HG03378 (cell line): ENCODE data around the gene TBX2.
A peak's percentile ranks its signal among the peaks of the same experiment; 100 is the strongest.

Experiments
- ATAC-seq: cut with Tn5 transposase; IDR thresholded peaks from one replicate; pipeline ENCODE4 v1.9.1; 2021; ENCODE audit warnings: mild to moderate bottlenecking, moderate library complexity; ENCODE audit not compliant: unreplicated experiment

The TBX2 gene

DNA sequence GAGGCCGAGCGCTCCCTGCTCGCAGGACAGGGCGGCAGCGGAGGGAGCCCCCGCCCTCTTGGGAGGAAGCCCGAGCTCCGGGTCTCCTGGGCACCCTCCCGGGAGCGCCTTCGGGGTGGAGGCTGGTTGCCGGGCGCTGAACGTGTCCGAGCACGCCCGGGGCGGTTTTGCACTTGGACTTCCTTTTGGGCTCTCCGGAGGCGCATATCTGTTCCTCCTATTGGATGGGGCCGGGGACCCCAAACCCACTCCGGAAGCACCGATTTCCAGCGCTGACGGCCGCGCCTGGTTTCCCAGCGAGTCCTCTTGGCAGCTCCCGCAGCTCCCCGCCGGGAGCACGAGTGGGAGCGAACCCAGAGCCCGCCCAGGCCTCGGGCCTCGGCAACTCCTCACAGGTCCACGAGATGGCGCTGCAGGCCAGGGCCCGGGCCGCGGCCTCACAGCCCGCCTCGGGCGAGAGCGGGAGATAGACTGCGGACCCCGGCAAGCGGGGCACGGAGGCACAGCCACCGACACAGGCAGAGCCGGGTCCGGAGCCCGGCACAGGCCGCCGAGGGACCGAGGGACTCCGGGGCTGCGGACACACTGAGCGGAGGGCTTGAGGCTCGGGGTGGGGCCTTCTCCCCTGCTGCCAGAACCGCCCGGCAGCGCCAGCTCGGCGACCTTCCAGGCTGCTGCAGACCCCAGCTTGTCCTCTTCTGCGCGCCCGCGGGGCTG lies 12.7 kb downstream of the TBX2 start:
- peak; percentile 58 for ATAC-seq

DNA sequence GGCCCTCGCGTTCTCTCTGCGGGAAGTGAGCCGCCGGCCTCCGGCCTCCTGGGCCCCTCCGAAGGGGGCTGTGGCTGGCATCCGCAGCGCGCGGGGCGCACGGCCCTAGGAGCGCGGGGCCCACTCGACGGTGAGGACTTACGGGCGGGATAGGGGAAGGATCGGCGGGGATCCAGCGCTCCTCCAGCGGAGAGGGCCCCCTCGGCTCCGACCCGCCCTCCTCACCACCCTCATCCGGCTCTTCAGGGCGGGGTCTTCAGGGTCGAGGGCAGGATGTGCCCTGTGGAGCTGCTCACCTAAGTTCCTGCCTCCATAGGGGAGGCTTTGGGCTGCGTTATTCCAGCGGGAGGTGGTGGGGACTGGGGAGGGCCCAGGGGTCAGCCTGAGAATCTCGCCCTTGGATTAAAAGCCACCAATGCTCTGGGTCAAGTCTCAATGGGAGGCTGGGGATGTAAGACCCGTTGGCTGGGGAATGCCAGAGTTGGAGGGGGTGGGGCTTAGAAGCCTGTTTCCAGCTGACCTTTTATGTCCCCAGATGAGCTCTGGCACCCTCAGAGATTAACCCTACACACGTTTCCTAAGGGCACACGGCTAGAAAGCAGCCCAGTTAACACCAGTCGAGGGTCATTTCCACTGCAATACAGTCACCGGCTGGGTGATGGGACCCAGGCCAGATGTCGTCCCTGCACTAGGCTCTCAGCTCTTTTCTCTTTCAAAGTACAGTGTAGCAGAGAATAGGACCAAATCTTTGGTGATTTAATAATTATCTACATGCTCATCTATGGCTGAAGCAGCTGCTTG lies 13.4 kb downstream of the TBX2 start:
- peak; percentile 2 for ATAC-seq

DNA sequence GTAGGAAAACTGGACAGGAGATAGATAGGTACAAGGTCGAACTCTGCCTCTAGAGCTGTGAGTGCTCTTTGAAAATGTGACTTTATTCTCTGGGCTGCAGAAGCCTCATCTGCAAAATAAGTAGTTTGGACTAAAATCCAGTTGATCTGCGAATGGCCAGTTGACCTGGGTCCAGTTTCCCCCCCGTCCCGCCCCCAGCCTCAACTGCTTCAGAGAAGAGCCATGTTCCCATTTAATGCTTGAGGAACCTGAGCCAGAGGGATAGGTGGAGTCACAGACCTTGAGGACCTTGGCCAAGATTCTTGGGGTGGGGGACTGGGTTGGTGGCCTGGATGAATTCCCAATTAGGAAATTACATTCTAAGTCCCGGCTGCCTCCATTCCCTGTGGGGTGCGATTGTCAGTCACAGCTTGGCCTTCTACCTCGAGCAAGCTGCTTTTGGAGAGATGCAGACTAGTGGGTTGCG lies 14.1 kb downstream of the TBX2 start:
- no peak for ATAC-seq

DNA sequence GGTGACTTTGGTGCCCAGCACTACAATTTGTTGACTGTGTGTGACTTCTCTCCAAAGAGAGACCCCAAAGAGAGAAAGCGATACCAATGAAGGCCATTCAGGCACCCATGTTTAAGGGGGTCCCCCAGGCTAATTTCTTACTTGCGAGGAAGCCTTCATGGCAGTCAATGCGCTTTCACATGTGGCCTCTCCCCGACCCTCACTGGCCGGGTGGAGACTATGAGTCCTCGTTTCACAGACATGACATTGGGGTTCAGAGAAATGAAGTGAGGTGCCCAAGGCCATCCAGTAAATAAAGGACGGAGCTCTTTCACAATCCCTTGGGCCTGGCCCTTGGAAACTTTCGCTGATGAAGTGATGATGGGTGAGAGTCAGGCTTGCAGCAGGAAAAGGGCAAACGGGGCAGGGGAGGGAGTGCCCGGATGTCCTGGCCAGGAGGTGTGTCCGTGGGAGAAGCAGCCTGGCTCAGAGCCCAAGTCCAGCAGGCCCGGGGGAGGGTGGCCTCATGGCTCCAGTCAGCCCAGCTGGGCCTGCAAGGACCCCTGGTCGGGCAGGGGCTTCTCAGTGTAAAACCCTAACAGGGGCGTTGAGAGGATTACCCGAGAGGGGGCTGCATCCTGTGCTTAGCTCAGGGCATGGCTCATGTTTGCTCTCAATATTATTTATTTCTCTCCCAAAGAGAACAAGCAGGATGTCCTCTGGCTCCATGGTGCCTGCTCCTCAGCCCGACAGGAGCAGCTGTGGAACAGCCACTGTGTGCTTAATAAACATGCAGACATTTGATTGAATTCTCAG lies 14.7 kb downstream of the TBX2 start:
- ATAC-seq: no peak

DNA sequence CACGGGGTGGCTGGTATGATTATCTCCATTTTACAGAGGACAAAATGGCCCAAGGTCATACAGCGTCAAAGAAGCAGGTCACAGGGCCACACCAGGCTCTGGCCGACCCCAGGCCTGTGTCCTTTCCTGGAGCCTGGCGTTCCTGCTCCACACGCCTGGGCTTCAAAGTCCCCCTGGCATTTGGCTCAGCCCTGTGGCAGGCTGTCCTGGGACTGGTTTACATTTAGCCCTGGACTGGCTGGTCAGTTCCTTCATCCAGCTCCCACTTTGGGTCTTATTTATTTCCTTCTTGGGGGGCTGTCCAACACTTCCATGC lies 15.3 kb downstream of the TBX2 start:
- ATAC-seq: no peak

- no peak for ATAC-seq
Observed at GRCh38 chr17:61415374-61416210, 15.9 kb downstream of the TBX2 start.

DNA sequence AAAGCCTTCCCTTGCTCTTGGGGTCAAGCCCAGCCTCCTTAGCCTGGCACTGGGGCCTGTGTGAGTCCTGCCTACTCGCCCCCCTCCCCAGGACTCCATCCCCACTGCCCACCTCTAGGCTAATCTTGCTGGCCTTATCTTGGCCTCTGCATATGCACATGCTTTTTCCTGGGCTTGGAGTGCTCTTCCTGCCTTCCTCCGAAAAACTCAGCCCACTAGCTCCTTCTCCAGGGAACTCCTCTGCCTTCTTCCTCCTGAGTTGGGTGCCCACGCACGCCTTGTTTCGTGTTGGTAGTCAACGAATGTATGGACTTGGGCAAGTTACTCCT lies 16.5 kb downstream of the TBX2 start:
- no peak for ATAC-seq

DNA sequence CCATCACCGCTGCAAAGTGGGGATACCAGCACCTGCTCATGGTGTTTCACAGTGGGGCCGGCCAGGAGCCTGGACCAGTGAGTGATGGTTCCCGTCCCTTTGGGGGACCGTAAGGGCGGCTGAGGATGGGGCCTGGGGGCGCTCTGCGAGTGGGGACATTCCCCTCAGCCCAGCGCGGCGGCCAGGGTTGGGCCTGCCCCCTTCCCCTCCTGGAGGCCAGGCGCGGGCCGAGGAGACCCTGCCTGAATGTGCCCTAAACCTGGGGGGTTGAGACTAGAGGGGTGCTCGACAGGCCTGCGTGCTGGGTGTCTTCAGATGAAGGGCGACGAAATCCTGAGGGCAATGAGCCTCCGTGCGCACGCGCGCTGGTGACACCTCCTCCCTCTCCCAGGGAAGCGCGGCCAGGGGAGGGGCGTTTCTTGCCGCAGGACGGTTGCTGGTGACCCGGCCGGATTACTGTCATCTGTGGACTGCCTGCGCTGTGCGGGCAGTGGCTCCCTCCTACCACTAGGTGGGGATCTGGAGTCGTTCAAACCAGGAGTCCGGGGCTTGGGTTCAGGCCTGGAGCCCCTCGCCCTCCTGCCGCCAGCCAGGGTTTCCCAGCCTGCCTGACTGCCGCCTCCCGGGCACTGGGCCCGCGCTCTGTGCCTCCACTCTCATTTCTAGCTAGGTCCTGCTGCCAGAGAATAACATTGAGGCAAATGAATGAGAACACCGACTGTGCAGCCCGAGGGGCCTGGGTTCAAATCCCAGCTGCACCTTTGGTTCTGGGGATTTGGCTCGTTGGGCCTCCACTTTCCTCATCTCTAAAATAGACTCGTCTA lies 17.1 kb downstream of the TBX2 start:
- no peak for ATAC-seq

DNA sequence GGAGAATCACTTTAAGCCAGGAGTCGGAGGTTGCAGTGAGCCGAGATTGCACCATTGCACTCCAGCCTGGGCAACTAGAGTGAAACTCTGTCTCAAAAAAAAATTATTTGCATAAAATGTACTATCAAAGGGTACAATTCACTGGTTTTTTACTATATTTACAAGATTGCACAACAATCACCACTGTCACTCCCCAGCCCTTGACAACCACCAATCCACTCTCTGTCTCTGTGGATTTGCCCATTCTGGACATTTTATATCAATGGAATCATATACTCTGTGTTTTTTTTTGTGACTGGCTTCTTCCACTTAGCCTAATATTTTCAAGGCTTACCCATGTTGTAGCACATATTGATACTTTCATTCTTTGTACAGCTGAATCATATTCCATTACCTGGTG lies 18.8 kb downstream of the TBX2 start:
- no peak for ATAC-seq

GRCh38 chr17:61419496-61420046 lies 19.9 kb downstream of the TBX2 start:
- no peak for ATAC-seq

DNA sequence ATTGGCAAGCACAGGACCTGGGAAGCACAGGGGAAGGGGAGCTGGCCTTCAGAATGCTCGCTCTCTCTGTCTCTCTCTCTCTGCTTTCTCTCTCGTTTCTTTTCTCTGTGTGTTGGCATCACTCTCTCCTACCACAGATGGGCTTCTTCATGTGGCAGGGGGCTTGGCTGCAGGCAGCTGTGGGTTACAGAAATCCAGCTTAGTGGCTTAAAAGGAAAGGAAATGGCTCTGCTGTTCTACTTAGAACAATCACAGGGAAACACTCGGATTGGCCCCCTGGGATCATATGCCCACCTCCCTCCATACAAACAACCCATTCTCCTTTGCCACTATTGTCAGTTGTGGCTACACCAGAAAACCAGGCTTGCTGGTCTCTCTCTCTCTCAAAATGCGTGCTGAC lies 20.4 kb downstream of the TBX2 start:
- ATAC-seq: no peak

DNA sequence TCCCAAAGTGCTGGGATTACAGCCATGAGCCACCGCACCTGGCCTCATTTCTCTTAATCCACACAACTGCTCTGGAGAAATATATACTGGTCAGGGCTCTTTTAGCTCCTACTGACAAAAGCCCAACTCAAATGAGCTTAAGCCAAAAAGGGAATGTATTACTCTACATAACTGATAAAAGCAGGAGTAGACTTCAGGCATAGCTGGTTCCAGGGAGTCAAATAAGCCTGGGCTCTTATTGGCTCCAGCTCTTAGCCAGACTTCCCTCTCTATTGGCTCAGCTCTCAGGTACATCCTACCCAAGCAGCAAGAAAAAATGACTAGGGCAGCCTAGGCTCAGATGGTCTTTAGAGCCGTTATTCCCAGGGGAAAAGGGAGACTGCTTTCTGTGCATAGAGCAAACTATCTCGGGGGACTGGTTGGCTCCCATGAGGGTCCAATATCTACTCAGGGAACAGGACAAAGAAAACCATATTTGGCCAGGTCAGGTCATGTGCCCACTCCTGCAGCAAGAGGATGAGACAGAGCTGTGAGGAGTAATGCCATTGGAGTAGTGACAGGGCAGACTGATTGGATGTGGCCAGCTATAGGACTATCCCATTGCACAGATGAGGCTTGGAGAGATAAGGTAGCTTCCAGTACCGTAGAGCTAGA lies 21.2 kb downstream of the TBX2 start:
- no peak for ATAC-seq

- ATAC-seq: no peak
Observed at GRCh38 chr17:61421460-61421859, 21.8 kb downstream of the TBX2 start.

DNA sequence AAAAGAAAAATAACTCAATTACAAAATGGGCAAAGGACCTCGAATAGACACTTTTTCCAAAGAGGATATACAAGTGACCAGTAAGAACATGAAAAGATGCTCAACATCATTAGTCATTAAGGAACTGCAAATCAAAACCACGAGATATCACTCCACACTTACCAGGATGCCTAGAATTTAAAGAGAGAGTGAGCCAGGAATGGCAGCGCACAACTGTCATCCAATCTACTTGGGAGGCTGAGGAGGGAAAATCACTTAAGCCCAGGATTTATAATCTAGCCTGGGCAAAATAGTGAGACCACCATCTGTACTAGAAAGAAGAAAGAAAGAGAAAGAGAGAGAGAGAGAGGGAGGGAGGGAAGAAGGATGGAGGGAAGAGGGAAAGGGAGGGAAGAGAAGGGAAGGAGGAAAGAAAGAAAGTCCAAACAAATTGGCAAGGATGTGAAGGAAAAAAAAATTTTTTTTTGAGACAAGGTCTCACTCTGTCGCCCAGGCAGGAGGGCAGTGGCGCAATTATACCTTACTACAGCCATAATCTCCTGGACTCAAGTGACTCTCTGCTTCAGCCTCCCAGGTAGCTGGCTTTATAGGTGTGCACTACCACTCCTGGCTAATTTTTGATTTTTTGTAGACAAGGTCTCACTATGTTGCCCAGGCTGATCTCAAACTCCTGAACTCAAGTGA lies 22.6 kb downstream of the TBX2 start:
- no peak for ATAC-seq

GRCh38 chr17:61422869-61423268 lies 23.2 kb downstream of the TBX2 start:
- ATAC-seq: no peak

GRCh38 chr17:61423967-61424649 lies 24.5 kb downstream of the TBX2 start:
- ATAC-seq: no peak

DNA sequence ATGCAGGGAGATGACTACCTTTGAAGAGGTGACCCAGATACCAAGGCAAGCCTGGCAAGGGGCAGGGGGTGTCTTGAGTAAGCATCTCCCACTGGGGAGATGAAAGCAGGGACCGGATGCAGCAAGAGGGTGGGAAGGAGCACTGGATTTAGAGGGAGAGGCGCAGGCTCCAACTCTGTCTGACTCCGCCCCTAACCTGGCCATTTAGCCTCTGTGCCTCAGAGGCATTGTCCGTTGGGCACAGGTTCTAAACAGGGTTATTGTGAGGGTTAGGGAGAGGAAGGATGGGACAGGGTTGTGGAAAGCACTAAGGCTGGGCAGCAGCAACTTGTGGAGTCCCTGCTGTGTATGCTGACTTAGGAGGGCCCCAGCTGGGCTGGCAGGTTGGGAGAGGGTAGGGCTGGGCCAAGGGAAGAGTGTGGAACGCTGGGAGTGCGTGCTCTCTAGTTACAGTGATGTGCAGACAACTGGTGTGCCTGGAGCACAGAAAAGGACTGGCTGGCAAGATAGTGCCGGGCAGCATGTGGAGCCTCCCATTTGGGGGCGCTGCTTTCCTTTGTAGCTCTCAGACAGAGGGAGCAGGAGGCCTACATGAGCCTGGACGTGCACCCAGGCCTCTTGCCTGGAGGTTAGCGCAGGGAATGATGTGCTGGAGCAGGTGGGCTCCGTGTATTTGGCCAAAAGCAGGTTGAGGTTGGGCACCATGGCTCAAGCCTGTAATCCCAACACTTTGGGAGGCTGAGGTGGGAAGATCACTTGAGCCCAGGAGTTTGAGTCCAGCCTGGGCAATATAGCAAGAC lies 26.2 kb downstream of the TBX2 start:
- ATAC-seq: no peak
